Stimulated activated CD8-positive, alpha-beta memory T cell treated with anti-CD3 and anti-CD28 coated beads, Interleukin-12 subunit alpha, Interleukin-12 subunit beta, amount 100 ng/mL, for 4 hours (primary cell): ENCODE measurements around the gene CACNA1B.

Source experiments
- DNase-seq: peaks from one replicate; pipeline ENCODE4 v3.0.0-alpha.2; 2020; ENCODE audit warnings: low read depth

The CACNA1B gene

GRCh38 chr9:137920753-137921152, 43.2 kb downstream of the CACNA1B start:
- no peak for DNase-seq

GRCh38 chr9:137924169-137924568, 46.6 kb downstream of the CACNA1B start:
- no peak for DNase-seq

GRCh38 chr9:137924761-137925369, 47.3 kb downstream of the CACNA1B start:
- no peak for DNase-seq

DNA sequence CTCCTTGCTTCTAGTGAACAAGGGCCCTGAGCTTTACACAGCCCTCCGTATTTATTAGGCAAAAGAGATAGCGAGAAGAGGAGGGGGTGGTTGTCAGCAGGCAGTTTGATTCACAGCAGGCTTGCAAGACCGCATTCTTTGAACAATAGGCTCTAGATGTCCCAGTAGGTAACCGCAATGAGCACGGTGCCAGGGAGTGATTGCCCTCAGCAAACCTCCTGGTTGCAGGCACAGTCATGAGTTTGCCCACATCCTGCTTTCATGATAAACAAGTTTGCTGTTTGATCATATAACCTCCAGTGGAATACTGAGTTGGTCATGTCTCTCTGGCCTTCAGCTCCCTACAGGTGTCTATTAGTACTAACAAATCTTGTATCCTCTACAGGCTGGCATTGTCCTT, 66.1 kb downstream of the CACNA1B start:
- no peak for DNase-seq

GRCh38 chr9:137945581-137945980, 68.0 kb downstream of the CACNA1B start:
- no peak for DNase-seq

GRCh38 chr9:137946993-137947392, 69.4 kb downstream of the CACNA1B start:
- DNase-seq = no peak

DNA sequence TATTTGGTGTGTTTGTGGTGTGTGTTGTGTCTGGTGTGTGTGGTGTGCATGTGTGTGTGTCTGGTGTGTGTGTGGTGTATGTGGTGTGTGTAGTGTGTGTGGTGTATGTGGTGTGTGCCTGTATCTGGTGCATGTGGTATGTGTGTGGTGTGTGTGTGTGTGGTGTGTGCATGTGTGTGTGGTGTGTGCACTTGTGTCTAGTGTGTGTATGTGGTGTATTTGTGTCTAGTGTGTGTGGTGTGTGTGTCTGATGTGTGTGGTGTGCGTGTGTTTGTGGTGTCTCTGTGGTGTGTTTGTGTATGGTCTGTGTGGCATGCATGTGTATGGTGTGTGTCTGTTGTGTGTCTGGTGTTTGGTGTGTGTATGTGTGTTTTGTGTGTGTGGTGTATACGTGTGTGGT, 71.1 kb downstream of the CACNA1B start:
- no peak for DNase-seq

DNA sequence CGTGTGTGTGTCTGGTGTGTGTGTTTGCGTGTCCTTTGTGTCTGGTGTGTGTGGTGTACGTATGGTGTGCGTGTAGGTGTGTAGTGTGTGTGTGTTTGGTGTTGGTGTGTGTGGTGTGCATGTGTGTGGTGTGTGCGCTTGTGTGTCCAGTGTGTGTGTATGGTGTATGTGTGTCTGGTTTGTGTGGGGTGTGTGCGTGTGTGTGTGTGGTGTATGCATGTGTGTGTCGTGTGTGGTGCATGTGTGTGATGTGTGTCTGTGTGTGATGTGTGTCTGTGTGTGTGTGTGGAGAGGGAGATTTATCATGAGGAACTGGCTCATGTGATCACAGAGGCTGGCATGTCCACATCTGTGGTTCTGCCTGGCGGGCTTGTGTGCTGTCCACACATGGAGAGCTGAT, 71.7 kb downstream of the CACNA1B start:
- DNase-seq = no peak

- no peak for DNase-seq
These were observed 73.5 kb downstream of the CACNA1B start for GRCh38 chr9:137951107-137951506.

GRCh38 chr9:137951597-137952490, 74.3 kb downstream of the CACNA1B start:
- no peak for DNase-seq

DNA sequence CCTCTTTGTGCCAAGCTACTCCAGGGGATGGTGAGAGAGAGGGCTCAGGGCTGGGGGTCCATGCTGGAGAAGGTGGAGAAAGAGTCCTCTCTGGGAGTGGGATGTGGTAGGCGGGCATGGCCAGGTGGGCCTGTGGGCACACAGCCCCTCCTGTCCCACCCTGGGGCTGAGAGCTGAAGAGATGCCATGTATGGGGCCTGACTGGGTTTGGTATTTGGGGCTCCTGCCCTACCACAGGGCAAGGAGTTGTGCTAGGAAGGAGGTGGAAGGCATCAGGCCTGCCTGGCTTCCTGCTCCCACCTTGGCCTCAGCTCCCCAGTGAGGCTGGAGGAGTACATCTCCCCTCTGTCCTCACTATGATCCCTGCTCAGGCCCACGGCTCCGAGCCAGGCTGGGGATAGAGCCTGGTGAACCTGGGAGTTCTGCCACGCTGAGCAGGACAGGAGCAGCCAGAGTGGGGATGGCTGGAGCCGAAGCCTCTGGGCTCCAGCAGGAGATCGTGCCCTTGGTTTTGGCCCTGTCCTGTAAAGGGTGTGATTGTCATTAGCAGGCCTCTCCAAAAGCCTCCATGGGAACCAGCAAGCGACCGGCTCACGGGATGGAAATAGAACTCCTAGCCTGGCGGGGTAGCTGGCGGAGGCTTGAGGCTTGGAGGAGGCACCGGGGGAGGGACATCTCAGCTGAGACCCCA, 75.5 kb downstream of the CACNA1B start:
- no peak for DNase-seq

GRCh38 chr9:137953683-137954438, 76.3 kb downstream of the CACNA1B start:
- no peak for DNase-seq

DNA sequence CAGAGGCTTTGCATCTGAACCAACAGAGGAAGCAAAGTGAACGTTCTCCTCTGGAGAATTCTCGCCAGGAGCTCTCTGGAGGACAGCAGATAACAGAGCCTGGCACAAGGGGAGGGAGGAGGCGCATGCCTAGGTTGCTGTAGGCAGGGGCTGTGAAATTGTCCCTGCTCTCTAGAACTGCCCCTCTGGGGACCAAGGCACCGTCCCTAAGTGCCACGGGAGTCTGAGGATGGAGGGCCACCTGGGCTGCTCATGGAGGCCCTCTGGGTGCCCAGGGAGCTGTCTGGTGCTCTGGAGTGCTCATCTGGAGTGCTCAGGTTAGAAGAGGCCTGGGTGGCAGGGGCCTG, 77.6 kb downstream of the CACNA1B start:
- DNase-seq = no peak

DNA sequence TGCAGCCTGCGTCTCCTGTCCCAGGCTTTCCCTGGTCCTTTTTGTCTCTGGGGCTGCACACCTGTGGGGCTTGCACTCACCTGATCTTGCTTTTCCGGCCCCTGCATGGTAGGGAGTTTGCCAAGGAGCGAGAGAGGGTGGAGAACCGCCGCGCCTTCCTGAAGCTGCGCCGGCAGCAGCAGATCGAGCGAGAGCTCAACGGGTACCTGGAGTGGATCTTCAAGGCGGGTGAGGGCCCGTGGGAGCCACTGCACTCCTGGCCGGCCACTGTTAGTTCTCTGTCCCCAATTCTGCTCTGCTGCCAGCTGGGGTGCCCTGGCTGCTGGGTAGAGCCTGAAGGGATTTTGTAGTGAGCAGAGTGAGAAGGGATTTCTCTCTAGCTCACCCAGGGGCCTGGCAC, 78.0 kb downstream of the CACNA1B start:
- DNase-seq = no peak

- no peak for DNase-seq
These were observed 78.5 kb downstream of the CACNA1B start for GRCh38 chr9:137956039-137956438.

- DNase-seq = no peak
These were observed 79.3 kb downstream of the CACNA1B start for GRCh38 chr9:137956688-137957385.

DNA sequence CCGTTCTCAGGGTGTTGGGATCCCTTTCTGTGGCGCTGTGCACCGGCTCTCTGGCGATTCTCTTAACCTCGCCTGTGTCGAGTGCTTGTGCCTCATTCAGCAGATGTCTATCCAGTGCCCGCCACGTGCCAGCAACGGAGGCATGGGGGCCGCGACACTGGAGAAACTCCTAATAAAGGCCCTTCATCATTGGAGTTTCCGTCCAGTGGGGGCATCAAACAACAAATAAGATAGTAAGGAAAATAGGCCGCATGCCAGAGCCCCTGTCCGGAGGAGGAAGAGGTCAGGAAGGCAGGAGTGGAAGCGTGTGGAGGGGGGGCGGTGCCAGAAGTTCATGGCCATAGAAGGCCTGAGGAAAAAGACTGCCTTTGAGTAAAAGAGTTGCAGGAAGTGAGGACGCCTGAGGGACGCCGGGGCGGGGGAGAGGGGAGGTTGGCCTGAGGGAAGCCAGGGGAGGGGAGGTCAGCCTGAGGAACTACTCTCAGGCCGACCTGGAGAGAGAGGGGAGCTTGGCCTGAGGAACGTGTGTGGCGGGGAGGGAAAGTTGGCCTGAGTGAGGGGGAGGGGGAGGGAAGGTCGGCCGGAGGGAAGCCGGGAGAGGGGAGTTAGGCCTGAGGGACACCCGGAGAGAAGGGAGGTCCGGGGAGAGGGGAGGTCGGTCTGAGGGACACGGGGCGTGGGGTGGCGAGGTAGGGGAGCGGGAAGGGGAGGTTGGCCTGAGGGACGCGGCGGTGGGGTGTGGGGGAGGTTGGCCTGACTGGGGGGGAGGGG, 82.2 kb downstream of the CACNA1B start:
- DNase-seq = no peak

DNA sequence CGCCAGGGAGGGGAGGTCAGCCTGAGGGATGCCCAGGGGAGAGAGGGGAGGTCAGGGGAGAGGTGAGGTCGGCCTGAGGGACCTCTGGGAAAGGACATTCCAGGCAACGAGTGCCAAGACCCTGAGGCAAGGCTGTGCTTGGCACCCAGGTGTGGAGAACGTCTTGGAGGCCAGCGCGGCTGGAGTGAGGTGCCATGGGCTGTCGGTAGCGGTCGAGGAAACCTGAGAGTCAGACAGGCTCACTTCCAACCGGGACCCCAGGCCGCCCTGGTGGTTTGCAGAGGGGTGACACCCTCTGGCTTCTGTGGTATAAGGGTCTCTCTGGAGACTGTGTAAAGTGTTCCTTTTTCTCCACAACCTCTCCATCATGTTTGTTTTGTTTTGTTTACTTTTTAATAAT, 82.9 kb downstream of the CACNA1B start:
- DNase-seq = no peak

- no peak for DNase-seq
These were observed 85.9 kb downstream of the CACNA1B start for GRCh38 chr9:137963525-137963924.

DNA sequence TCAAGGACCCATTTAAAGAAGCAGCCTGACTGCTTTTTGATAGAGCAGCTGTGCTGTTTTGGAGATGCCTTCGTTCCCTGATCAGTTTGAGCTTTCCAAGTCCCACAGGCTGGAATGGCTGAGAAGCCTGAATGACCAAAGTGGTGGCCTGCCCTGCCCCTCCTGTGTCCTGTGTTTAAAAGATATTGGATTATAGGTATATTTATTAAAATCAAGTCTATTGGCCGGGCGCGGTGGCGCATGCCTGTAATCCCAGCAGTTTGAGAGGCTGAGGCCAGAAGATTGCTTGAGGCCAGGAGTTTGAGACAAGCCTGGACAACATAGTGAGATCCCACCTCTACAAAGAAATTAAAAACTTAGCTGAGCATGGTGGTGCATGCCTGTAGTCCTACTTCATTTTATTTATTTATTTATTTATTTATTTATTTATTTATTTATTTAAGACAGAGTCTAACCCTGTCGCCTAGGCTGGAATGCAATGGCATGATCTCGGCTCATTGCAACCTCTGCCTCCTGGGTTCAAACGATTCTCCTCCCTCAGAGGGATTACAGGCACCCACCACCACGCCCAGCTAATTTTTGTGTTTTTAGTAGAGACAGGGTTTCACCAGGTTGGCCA, 87.7 kb downstream of the CACNA1B start:
- DNase-seq = no peak
